Heart right ventricle (tissue), 16 donors: ENCODE data around the gene PGLYRP3. TPM values are rescaled to one million over a fixed set of nuclear protein-coding genes. Genes with fewer than 3 reads are reported as not detected.

Experiments
- ATAC-seq, 8 donors: fragments of 200-7000 bp; cut with Tn5 transposase; one replicate each; pipeline ENCODE4 v1.9.1; 2020; ENCODE audit warnings: mild to moderate bottlenecking in 8 of 8, moderate library complexity in 8 of 8, moderate number of reproducible peaks in 1 of 8
- DNase-seq, 2 donors: peaks; one replicate each; pipeline ENCODE4 v3.0.0-alpha.2; 2020
- H3K27ac ChIP-seq, 10 donors: fragments of 200-600 bp; sonication (generic) in 2 of 10; one replicate each; pipeline versions ENCODE4 v1.5.0 to v1.8.0; 2020 to 2022; ENCODE audit warnings: mild to moderate bottlenecking in 3 of 10
- H3K27me3 ChIP-seq, 7 donors: fragments of 200-600 bp; one replicate each; pipeline ENCODE4 v1.8.0; 2021 to 2022; ENCODE audit warnings: mild to moderate bottlenecking in 2 of 7
- H3K36me3 ChIP-seq, 9 donors: fragments of 200-600 bp; sonication (generic) in 1 of 9; one replicate each; pipeline versions ENCODE4 v1.5.0 to v1.8.0; 2020 to 2022; ENCODE audit warnings: mild to moderate bottlenecking in 2 of 9
- H3K4me1 ChIP-seq, 9 donors: fragments of 200-600 bp; sonication (generic) in 1 of 9; one replicate each; pipeline versions ENCODE4 v1.5.0 to v1.8.0; 2020 to 2022; ENCODE audit warnings: mild to moderate bottlenecking in 4 of 9
- H3K4me3 ChIP-seq, 10 donors: fragments of 200-600 bp; sonication (generic) in 2 of 10; one replicate each; pipeline versions ENCODE4 v1.5.0 to v1.8.0; 2020 to 2022; ENCODE audit warnings: mild to moderate bottlenecking in 7 of 10, moderate library complexity in 2 of 10
- H3K9me3 ChIP-seq, 11 donors: fragments of 200-600 bp in 10 of 11; sonication (generic) in 2 of 11; one replicate each; pipeline versions ENCODE4 v1.5.0 to v1.8.0; 2013 to 2022; ENCODE audit warnings: mild to moderate bottlenecking in 2 of 11, control low read depth in 1 of 11, moderate library complexity in 1 of 11
- CTCF ChIP-seq, 9 donors: fragments of 200-600 bp; sonication (generic) in 2 of 9; IDR thresholded peaks; one replicate each; pipeline versions ENCODE4 v1.5.0 to v1.8.0; 2021 to 2022; ENCODE audit warnings: antibody characterized with exemption in 9 of 9, mild to moderate bottlenecking in 5 of 9, moderate library complexity in 1 of 9
- WGBS, 2 donors: extraction: QIAGEN DNeasy Blood & Tissue Kit; methylation state at CpG; one replicate each; pipeline ENCODE4 v1.1.7; 2013; ENCODE audit warnings: inconsistent platforms in 1 of 2; 5-methylcytosine and 5-hydroxymethylcytosine counted together
- intact Hi-C, 10 donors: fragments of 100-400 bp; cut with DNase I; formaldehyde crosslinking; loops; one replicate each; pipeline versions ENCODE4 v1.11.1 to v1.14.2; 2022
- polyA plus RNA-seq, 2 donors: library from polyadenylated mRNA; stranded (reverse); fragments of 200-250 nt; gene quantifications; one replicate each; pipeline ENCODE4 v1.2.3, GENCODE V29; 2013
- total RNA-seq, 10 donors: library from RNA; stranded (reverse); fragmentation: NEBNext Ultra II Directional in 3 of 10; extraction: Animal tissue kit (Norgen Biotek cat#: 25700) in 3 of 10; gene quantifications; one replicate each; pipeline versions ENCODE4 v1.2.1 to v1.2.4, GENCODE V29; 2021 to 2023
- donor health status: Arrhythmogenic right ventricular cardiomyopathy.
- donor health status: ischemic (EF 13 %, LVEDD 7.1; RV severe dilation, severe dysfunction).
- donor health status: healthy with polysubstance abuse.
- donor health status: DM: no; HTN: yes; CAD: no.
- donor health status: DM: no; HTN: no; CAD: no.
- donor health status: ischemic (EF 25% LVEDD 6.9; RV normal size, moderate dysfunction).
- donor health status: ischemic (EF 25% LVEDD 5.7; RV mildly dilated, moderate dysfunction).
- donor health status: healthy.
- donor health status: DM: yes; HTN: yes; CAD: no.
- donor health status: Ischemic cardiomyopathy.
- donor health status: ischemic (EF 35%, LVEDD 5.7; RV mildly dilated, moderate dysfunction).
- donor health status: nonischemic (EF 11% LVEDD 7.7; RV severe dilation, severe dysfunction).
- donor health status: DM: yes; HTN: yes; CAD: no.
- donor health status: PGD.
- donor health status: ischemic (EF 29% LVEDD 5.4; RV normal size, mild dysfunction).
- donor health status: nonischemic (EF 23%, LVEDD 6.1; RV moderate dilation, normal function).

Gene PGLYRP3
- total and polyA plus RNA-seq, 12 donors: not detected

GRCh38 chr1:153293851-153294250, 18.9 kb downstream of the PGLYRP3 start:
- ATAC-seq: no peak
- no peak overlapping the region for H3K4me3 ChIP-seq
- H3K4me1 ChIP-seq: no peaks in the 10 kb centered on the region
- no peak overlapping the region for H3K27ac ChIP-seq
- TF ChIP-seq CTCF (IDR thresholded peaks at IDR 0.05): no peak
- no peak for DNase-seq
- peaks cover 0 to 38% (median 9%) of the 10 kb centered on the region in 7 donors for H3K27me3 ChIP-seq
- no peaks in the 10 kb centered on the region for H3K9me3 ChIP-seq
- intact Hi-C loops: no loop called here
- WGBS, 2 donors: 75% methylated on average over 9 of the region's 9 CpGs
- no peaks in the 10 kb centered on the region for H3K36me3 ChIP-seq

- ATAC-seq: no peak
- 74 to 80% methylated on average over 7 of the region's 7 CpGs for WGBS, 2 donors
- intact Hi-C loops: no loop called here
- Histone ChIP-seq H3K4me3 (no peak overlapping the region), H3K4me1 (no peaks in the 10 kb centered on the region), H3K36me3 (no peaks in the 10 kb centered on the region), H3K9me3 (no peaks in the 10 kb centered on the region), H3K27me3 (peaks cover 0 to 38% (median 9%) of the 10 kb centered on the region in 7 donors), H3K27ac (no peak overlapping the region)
- no peak for DNase-seq
- no peak for TF ChIP-seq CTCF (IDR thresholded peaks at IDR 0.05)
Observed at GRCh38 chr1:153293480-153293775, 19.3 kb downstream of the PGLYRP3 start.

- Histone ChIP-seq H3K4me3 (no peak overlapping the region), H3K36me3 (no peaks in the 10 kb centered on the region), H3K9me3 (no peaks in the 10 kb centered on the region), H3K4me1 (no peaks in the 10 kb centered on the region), H3K27me3 (peaks cover 0 to 38% (median 9%) of the 10 kb centered on the region in 7 donors), H3K27ac (no peak overlapping the region)
- no peak for TF ChIP-seq CTCF (IDR thresholded peaks at IDR 0.05)
- no peak for ATAC-seq
- no peak for DNase-seq
- 66 to 69% methylated on average over 25 of the region's 25 CpGs for WGBS, 2 donors
- intact Hi-C loops: no loop called here
Observed at GRCh38 chr1:153292740-153293479, 19.8 kb downstream of the PGLYRP3 start.

- ATAC-seq (no peak), DNase-seq (no peak)
- peaks cover 0 to 40% (median 9%) of the 10 kb centered on the region in 7 donors for H3K27me3 ChIP-seq
- no peaks in the 10 kb centered on the region for H3K36me3 ChIP-seq
- no peaks in the 10 kb centered on the region for H3K4me1 ChIP-seq
- intact Hi-C loops: no loop called here
- H3K4me3 ChIP-seq: no peak overlapping the region
- 61 to 65% methylated on average over 8 of the region's 8 CpGs for whole genome bisulfite sequencing, 2 donors
- TF ChIP-seq CTCF (IDR thresholded peaks at IDR 0.05): no peak
- no peak overlapping the region for H3K27ac ChIP-seq
- no peaks in the 10 kb centered on the region for H3K9me3 ChIP-seq
Observed at GRCh38 chr1:153292185-153292584, 20.6 kb downstream of the PGLYRP3 start.
